Esophagus (tissue), 2 donors: ENCODE results near the gene TGFBR3. TPM values are rescaled to one million over a fixed set of nuclear protein-coding genes. Genes with fewer than 3 reads are reported as not detected.
A peak's percentile ranks its signal among the peaks of the same experiment; 100 is the strongest.

Experiments
- H3K27ac ChIP-seq, 2 donors: one replicate each; pipeline ENCODE4 v1.5.1; 2013; ENCODE audit warnings: low read depth in 2 of 2, mild to moderate bottlenecking in 2 of 2, inconsistent platforms in 1 of 2, low read length in 1 of 2, moderate library complexity in 1 of 2
- H3K27me3 ChIP-seq, 2 donors: one replicate each; pipeline ENCODE4 v1.6.1; 2013; ENCODE audit warnings: low read length in 2 of 2, control low read depth in 1 of 2, mild to moderate bottlenecking in 1 of 2; ENCODE audit not compliant: insufficient read depth in 2 of 2, control insufficient read depth in 1 of 2
- H3K36me3 ChIP-seq, 2 donors: one replicate each; pipeline ENCODE4 v1.6.1; 2013; ENCODE audit warnings: low read length in 1 of 2; ENCODE audit not compliant: control insufficient read depth in 2 of 2, insufficient read depth in 2 of 2
- H3K4me1 ChIP-seq, 2 donors: one replicate each; pipeline ENCODE4 v1.6.1; 2013; ENCODE audit warnings: low read length in 1 of 2; ENCODE audit not compliant: control insufficient read depth in 2 of 2, insufficient read depth in 2 of 2
- H3K4me3 ChIP-seq, 2 donors: one replicate each; pipeline ENCODE4 v1.5.1; 2013; ENCODE audit warnings: low read length in 2 of 2, mild to moderate bottlenecking in 2 of 2, low read depth in 1 of 2, moderate library complexity in 1 of 2
- H3K9me3 ChIP-seq, 2 donors: one replicate each; pipeline ENCODE4 v1.6.1; 2013; ENCODE audit warnings: mild to moderate bottlenecking in 2 of 2, low read depth in 1 of 2, low read length in 1 of 2, moderate library complexity in 1 of 2; ENCODE audit not compliant: control insufficient read depth in 2 of 2, insufficient read depth in 1 of 2
- WGBS, 2 donors: extraction: QIAGEN DNeasy Blood & Tissue Kit; methylation state at CpG; one replicate each; pipeline ENCODE4 v1.1.7; 2013; 5-methylcytosine and 5-hydroxymethylcytosine counted together
- polyA plus RNA-seq, 2 donors: library from polyadenylated mRNA; stranded (reverse); fragments of 200-250 nt; gene quantifications; one replicate each; pipeline ENCODE4 v1.2.3, GENCODE V29; 2013
- donor health status: healthy with polysubstance abuse.
- donor health status: Bipolar disorder and iron deficiency.

The TGFBR3 gene
- polyA plus RNA-seq, 2 donors, result 3.8 to 10.5 TPM

GRCh38 chr1:91760512-91760911, 125.4 kb downstream of the TGFBR3 start:
- Histone ChIP-seq H3K27me3 (no peaks in the 10 kb centered on the region), H3K36me3 (peaks cover 0 to 2% of the 10 kb centered on the region in 2 donors), H3K4me1 (no peaks in the 10 kb centered on the region), H3K9me3 (no peaks in the 10 kb centered on the region), H3K27ac (no peak overlapping the region), H3K4me3 (no peak overlapping the region)
- WGBS, 2 donors, result 84 to 89% methylated on average over 1 of the region's 1 CpG

GRCh38 chr1:91759076-91759475, 126.9 kb downstream of the TGFBR3 start:
- no peaks in the 10 kb centered on the region for H3K9me3 ChIP-seq
- no peaks in the 10 kb centered on the region for H3K4me1 ChIP-seq
- no peaks in the 10 kb centered on the region for H3K27me3 ChIP-seq
- no peaks in the 10 kb centered on the region for H3K36me3 ChIP-seq
- H3K4me3 ChIP-seq, result no peak overlapping the region
- H3K27ac ChIP-seq, result peak overlapping the region; percentile 4 to 36
- 55 to 61% methylated on average over 2 of the region's 2 CpGs for WGBS, 2 donors

- H3K4me3 ChIP-seq, result no peak overlapping the region
- WGBS, 2 donors, result 76 to 78% methylated on average over 8 of the region's 8 CpGs
- no peaks in the 10 kb centered on the region for H3K9me3 ChIP-seq
- peak overlapping the region; percentile 74 to 76 for H3K27ac ChIP-seq
- no peaks in the 10 kb centered on the region for H3K36me3 ChIP-seq
- H3K4me1 ChIP-seq, result no peaks in the 10 kb centered on the region
- H3K27me3 ChIP-seq, result no peaks in the 10 kb centered on the region
Measured at GRCh38 chr1:91757763-91758460, 128.0 kb downstream of the TGFBR3 start.

- Histone ChIP-seq H3K4me1 (no peaks in the 10 kb centered on the region), H3K27me3 (no peaks in the 10 kb centered on the region), H3K36me3 (no peaks in the 10 kb centered on the region), H3K9me3 (no peaks in the 10 kb centered on the region), H3K27ac (peak overlapping the region in 1 of 2 donors; percentile 60), H3K4me3 (no peak overlapping the region)
- WGBS, 2 donors, result 77 to 78% methylated on average over 6 of the region's 6 CpGs
Measured at GRCh38 chr1:91755702-91756287, 130.2 kb downstream of the TGFBR3 start.

- Histone ChIP-seq H3K36me3 (no peaks in the 10 kb centered on the region), H3K27ac (peak overlapping the region; percentile 60 to 76), H3K4me3 (no peak overlapping the region), H3K4me1 (no peaks in the 10 kb centered on the region), H3K9me3 (no peaks in the 10 kb centered on the region), H3K27me3 (no peaks in the 10 kb centered on the region)
- WGBS, 2 donors, result 72 to 73% methylated on average over 12 of the region's 12 CpGs
Measured at GRCh38 chr1:91754816-91755580, 131.0 kb downstream of the TGFBR3 start.

GRCh38 chr1:91754348-91754747, 131.6 kb downstream of the TGFBR3 start:
- Histone ChIP-seq H3K9me3 (no peaks in the 10 kb centered on the region), H3K36me3 (no peaks in the 10 kb centered on the region), H3K27me3 (no peaks in the 10 kb centered on the region), H3K4me1 (peaks cover 0 to 3% of the 10 kb centered on the region in 2 donors), H3K4me3 (no peak overlapping the region), H3K27ac (peak overlapping the region; percentile 49 to 63)
- 39 to 47% methylated on average over 3 of the region's 3 CpGs for WGBS, 2 donors

- Histone ChIP-seq H3K27ac (no peak overlapping the region), H3K4me3 (no peak overlapping the region), H3K9me3 (no peaks in the 10 kb centered on the region), H3K27me3 (no peaks in the 10 kb centered on the region), H3K36me3 (no peaks in the 10 kb centered on the region), H3K4me1 (peaks cover 0 to 6% of the 10 kb centered on the region in 2 donors)
- WGBS, 2 donors, result 75 to 79% methylated on average over 3 of the region's 3 CpGs
Measured at GRCh38 chr1:91753878-91754277, 132.1 kb downstream of the TGFBR3 start.

GRCh38 chr1:91752324-91752723, 133.6 kb downstream of the TGFBR3 start:
- WGBS, 2 donors, result 62 to 73% methylated on average over 2 of the region's 2 CpGs
- Histone ChIP-seq H3K9me3 (no peaks in the 10 kb centered on the region), H3K36me3 (no peaks in the 10 kb centered on the region), H3K27ac (no peak overlapping the region), H3K27me3 (no peaks in the 10 kb centered on the region), H3K4me3 (no peak overlapping the region), H3K4me1 (peaks cover 0 to 8% of the 10 kb centered on the region in 2 donors)

GRCh38 chr1:91751275-91751674, 134.7 kb downstream of the TGFBR3 start:
- peak overlapping the region; percentile 29 to 49 for H3K27ac ChIP-seq
- WGBS, 2 donors, result 35 to 40% methylated on average over 3 of the region's 3 CpGs
- peaks cover 0 to 4% of the 10 kb centered on the region in 2 donors for H3K36me3 ChIP-seq
- peaks cover 0 to 8% of the 10 kb centered on the region in 2 donors for H3K4me1 ChIP-seq
- H3K4me3 ChIP-seq, result no peak overlapping the region
- H3K9me3 ChIP-seq, result no peaks in the 10 kb centered on the region
- H3K27me3 ChIP-seq, result no peaks in the 10 kb centered on the region
